ENCODE results near the gene C9orf78.

The C9orf78 gene

DNA sequence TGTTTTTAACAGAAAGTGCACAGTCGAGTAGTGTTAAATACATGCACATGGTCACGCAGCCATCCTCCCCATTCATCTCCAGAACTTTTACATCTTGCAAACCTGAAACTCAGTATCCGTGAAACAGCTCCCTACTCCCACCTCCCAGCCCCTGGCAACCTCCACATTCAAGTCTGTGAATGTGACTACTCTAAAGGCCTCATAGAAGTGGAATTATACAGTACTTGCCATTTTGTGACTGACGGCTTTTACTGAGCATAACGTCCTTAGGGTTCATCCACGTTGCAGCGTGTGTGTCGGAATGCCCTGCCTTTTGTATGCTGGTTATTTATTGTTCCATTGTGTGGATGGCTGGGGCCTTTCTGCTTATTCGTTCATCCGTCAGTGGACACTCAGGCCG lies 36.0 kb upstream of the C9orf78 start:
- TF ChIP-seq, protein P1, sequence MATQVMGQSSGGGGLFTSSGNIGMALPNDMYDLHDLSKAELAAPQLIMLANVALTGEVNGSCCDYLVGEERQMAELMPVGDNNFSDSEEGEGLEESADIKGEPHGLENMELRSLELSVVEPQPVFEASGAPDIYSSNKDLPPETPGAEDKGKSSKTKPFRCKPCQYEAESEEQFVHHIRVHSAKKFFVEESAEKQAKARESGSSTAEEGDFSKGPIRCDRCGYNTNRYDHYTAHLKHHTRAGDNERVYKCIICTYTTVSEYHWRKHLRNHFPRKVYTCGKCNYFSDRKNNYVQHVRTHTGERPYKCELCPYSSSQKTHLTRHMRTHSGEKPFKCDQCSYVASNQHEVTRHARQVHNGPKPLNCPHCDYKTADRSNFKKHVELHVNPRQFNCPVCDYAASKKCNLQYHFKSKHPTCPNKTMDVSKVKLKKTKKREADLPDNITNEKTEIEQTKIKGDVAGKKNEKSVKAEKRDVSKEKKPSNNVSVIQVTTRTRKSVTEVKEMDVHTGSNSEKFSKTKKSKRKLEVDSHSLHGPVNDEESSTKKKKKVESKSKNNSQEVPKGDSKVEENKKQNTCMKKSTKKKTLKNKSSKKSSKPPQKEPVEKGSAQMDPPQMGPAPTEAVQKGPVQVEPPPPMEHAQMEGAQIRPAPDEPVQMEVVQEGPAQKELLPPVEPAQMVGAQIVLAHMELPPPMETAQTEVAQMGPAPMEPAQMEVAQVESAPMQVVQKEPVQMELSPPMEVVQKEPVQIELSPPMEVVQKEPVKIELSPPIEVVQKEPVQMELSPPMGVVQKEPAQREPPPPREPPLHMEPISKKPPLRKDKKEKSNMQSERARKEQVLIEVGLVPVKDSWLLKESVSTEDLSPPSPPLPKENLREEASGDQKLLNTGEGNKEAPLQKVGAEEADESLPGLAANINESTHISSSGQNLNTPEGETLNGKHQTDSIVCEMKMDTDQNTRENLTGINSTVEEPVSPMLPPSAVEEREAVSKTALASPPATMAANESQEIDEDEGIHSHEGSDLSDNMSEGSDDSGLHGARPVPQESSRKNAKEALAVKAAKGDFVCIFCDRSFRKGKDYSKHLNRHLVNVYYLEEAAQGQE (IDR thresholded peaks at IDR 0.05; ENCODE audit: insufficient replicate concordance, low read depth) = no peak
- no peak for TF ChIP-seq POLR2AphosphoS5 (IDR thresholded peaks at IDR 0.05; ENCODE audit: low read depth)
- TF ChIP-seq, protein P2, sequence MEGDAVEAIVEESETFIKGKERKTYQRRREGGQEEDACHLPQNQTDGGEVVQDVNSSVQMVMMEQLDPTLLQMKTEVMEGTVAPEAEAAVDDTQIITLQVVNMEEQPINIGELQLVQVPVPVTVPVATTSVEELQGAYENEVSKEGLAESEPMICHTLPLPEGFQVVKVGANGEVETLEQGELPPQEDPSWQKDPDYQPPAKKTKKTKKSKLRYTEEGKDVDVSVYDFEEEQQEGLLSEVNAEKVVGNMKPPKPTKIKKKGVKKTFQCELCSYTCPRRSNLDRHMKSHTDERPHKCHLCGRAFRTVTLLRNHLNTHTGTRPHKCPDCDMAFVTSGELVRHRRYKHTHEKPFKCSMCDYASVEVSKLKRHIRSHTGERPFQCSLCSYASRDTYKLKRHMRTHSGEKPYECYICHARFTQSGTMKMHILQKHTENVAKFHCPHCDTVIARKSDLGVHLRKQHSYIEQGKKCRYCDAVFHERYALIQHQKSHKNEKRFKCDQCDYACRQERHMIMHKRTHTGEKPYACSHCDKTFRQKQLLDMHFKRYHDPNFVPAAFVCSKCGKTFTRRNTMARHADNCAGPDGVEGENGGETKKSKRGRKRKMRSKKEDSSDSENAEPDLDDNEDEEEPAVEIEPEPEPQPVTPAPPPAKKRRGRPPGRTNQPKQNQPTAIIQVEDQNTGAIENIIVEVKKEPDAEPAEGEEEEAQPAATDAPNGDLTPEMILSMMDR (IDR thresholded peaks at IDR 0.05; ENCODE audit: insufficient read depth, low read length) = no peak
- TF ChIP-seq GABPA (IDR thresholded peaks at IDR 0.05; ENCODE audit: low read depth) = no peak
- no peak for TF ChIP-seq SPI1 (IDR thresholded peaks at IDR 0.05; ENCODE audit: borderline replicate concordance, low read depth)
- Histone ChIP-seq H3K27me3 (ENCODE audit: insufficient read depth, poor library complexity, severe bottlenecking) (no peaks in the 10 kb centered on the region), H3K4me3 (replicated peaks; ENCODE audit: insufficient read depth, low read length) (no peak overlapping the region), H3K27ac (replicated peaks) (no peak overlapping the region)
- no peak for DNase-seq (ENCODE audit: low read depth in 1 of 2, low spot score in 1 of 2)

DNA sequence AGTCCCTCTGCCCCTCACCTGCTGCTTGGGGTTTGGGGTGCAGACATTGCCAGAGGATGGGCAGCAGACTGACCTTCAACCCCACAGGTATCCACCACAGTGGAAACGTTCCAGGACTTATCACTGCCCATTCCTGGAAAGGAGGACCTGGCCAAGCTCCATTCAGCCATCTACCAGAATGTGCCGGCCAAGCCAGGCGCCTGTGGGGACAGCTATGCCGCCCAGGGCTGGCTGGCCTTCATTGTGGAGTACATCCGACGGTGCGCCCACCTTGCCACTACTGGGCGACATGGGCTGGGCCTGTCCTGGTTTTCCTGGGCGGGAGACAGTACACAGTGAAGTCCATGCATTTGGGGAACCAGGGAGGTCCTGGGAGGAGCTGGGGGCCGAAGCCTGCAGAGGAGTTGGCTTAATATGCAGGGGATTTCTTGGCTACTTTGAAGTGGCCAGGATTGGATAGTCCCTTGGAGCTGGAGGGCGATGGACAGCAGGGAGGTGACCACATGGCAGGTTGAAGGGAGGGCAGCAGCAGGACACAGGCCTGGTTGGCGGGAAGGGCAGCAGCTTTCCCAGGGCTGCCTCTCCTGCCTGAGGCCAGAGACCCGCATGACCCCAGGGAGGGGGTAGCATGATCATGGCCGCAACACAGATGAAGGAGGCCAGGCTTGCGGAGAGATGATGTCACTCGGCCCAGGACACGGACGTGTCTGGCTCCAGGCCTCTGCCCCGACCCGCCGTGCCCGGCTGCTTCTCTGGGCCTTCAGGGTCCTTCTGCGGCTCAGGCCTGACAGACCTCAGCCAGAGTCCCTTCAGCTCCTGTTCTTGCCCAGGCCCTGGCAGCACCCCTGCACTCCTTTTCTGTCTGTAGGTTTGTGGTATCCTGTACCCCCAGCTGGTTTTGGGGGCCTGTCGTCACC lies 34.8 kb upstream of the C9orf78 start:
- no peak overlapping the region for H3K27ac ChIP-seq (replicated peaks)
- no peaks in the 10 kb centered on the region for H3K27me3 ChIP-seq (ENCODE audit: insufficient read depth, poor library complexity, severe bottlenecking)
- DNase-seq (ENCODE audit: low read depth in 1 of 2, low spot score in 1 of 2) = no peak
- H3K4me3 ChIP-seq (replicated peaks; ENCODE audit: insufficient read depth, low read length) = no peak overlapping the region
- TF ChIP-seq GABPA (IDR thresholded peaks at IDR 0.05; ENCODE audit: low read depth) (no peak), POLR2AphosphoS5 (IDR thresholded peaks at IDR 0.05; ENCODE audit: low read depth) (no peak), SPI1 (IDR thresholded peaks at IDR 0.05; ENCODE audit: borderline replicate concordance, low read depth) (no peak)
- TF ChIP-seq, protein P2 (IDR thresholded peaks at IDR 0.05; ENCODE audit: insufficient read depth, low read length) = no peak
- TF ChIP-seq, protein P1 (IDR thresholded peaks at IDR 0.05; ENCODE audit: insufficient replicate concordance, low read depth) = no peak

DNA sequence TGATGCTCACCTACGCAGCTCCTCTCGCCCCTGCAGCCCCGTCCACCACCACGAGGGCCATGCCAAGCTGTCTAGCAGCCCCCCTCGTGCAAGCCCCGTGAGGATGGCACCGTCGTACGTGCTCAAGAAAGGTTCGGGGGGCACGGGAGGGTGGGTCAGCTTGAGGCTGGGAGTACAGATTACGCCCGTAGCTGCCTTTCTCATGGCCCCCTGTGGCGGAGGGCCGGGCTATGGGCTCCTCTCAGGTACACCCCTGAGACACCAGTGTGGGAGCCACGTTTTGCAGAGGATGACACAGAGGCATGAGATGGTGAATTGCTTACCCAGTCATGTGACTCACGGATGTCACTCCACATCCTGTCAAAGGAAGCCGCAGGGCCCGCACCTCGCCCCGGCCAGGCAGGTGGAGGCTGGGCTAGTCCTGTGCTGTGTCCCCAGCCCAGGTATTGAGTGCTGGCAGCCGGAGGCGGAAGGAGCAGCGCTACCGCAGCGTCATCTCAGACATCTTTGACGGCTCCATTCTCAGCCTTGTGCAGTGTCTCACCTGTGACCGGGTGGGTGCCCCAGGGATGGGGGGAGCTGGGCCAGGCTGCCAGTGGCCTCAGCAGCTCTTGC lies 33.9 kb upstream of the C9orf78 start:
- no peak for DNase-seq (ENCODE audit: low read depth in 1 of 2, low spot score in 1 of 2)
- H3K27ac ChIP-seq (replicated peaks) = no peak overlapping the region; the same call in 1 of the 2 replicates
- TF ChIP-seq POLR2AphosphoS5 (IDR thresholded peaks at IDR 0.05; ENCODE audit: low read depth) (no peak; the same call in 1 of the 2 replicates), GABPA (IDR thresholded peaks at IDR 0.05; ENCODE audit: low read depth) (no peak), SPI1 (IDR thresholded peaks at IDR 0.05; ENCODE audit: borderline replicate concordance, low read depth) (no peak)
- TF ChIP-seq, protein P2 (IDR thresholded peaks at IDR 0.05; ENCODE audit: insufficient read depth, low read length) = no peak
- TF ChIP-seq, protein P1 (IDR thresholded peaks at IDR 0.05; ENCODE audit: insufficient replicate concordance, low read depth) = no peak
- no peak overlapping the region for H3K4me3 ChIP-seq (replicated peaks; ENCODE audit: insufficient read depth, low read length)
- H3K27me3 ChIP-seq (ENCODE audit: insufficient read depth, poor library complexity, severe bottlenecking) = no peaks in the 10 kb centered on the region
